HL-60/S4 treated with retinoic acid at 250 ng/mL for 4 days and 3 days (cell line): ENCODE measurements around the gene CFAP74.

Experiments used
- in situ Hi-C: fragments of 300-500 bp; cut with MboI; formaldehyde crosslinking; loops from 2 replicates; pipeline ENCODE4 v1.7.0; 2022; ENCODE audit warnings: low sequenced_read_pairs

Gene CFAP74

GRCh38 chr1:2042830-2043773, 39.5 kb upstream of the CFAP74 start:
- in situ Hi-C loops: loop anchor here (10.0 kb wide), 1 partner anchor 78 kb away; no protein-coding TSS in a partner anchor

- in situ Hi-C loops: loop anchor here (10.0 kb wide), 1 partner anchor 77 kb away; no protein-coding TSS in a partner anchor
These were observed 38.3 kb upstream of the CFAP74 start for GRCh38 chr1:2041887-2042286.

GRCh38 chr1:2041305-2041704, 37.7 kb upstream of the CFAP74 start:
- in situ Hi-C loops: loop anchor here (10.0 kb wide), 1 partner anchor 77 kb away; no protein-coding TSS in a partner anchor

- in situ Hi-C loops: no loop called here
These were observed 35.7 kb upstream of the CFAP74 start for GRCh38 chr1:2039251-2039650.

GRCh38 chr1:2038229-2038628, 34.6 kb upstream of the CFAP74 start:
- in situ Hi-C loops: no loop called here

GRCh38 chr1:2037314-2037979, 33.9 kb upstream of the CFAP74 start:
- in situ Hi-C loops: no loop called here

GRCh38 chr1:2036287-2036686, 32.7 kb upstream of the CFAP74 start:
- in situ Hi-C loops: no loop called here

GRCh38 chr1:2033165-2033564, 29.6 kb upstream of the CFAP74 start:
- in situ Hi-C loops: no loop called here

GRCh38 chr1:2032737-2033136, 29.2 kb upstream of the CFAP74 start:
- in situ Hi-C loops: no loop called here

- in situ Hi-C loops: no loop called here
These were observed 28.3 kb upstream of the CFAP74 start for GRCh38 chr1:2031546-2032540.

GRCh38 chr1:2030076-2030871, 26.7 kb upstream of the CFAP74 start:
- in situ Hi-C loops: no loop called here

- in situ Hi-C loops: no loop called here
These were observed 26.0 kb upstream of the CFAP74 start for GRCh38 chr1:2029561-2029960.

GRCh38 chr1:2028870-2029560, 25.4 kb upstream of the CFAP74 start:
- in situ Hi-C loops: no loop called here

GRCh38 chr1:2027961-2028583, 24.5 kb upstream of the CFAP74 start:
- in situ Hi-C loops: no loop called here

- in situ Hi-C loops: no loop called here
These were observed 21.9 kb upstream of the CFAP74 start for GRCh38 chr1:2025491-2025981.

GRCh38 chr1:2024887-2025286, 21.3 kb upstream of the CFAP74 start:
- in situ Hi-C loops: no loop called here

GRCh38 chr1:2024451-2024850, 20.9 kb upstream of the CFAP74 start:
- in situ Hi-C loops: no loop called here

GRCh38 chr1:2023187-2023586, 19.6 kb upstream of the CFAP74 start:
- in situ Hi-C loops: no loop called here
